ENCODE data around the gene NKX2-2. TPM values are rescaled to one million over a fixed set of nuclear protein-coding genes. Genes with fewer than 3 reads are reported as not detected.

NKX2-2 gene
- total RNA-seq, 1 experiment from 2014 or later: not detected

GRCh38 chr20:21550587-21550986 lies 36.7 kb upstream of the NKX2-2 start:
- no peak overlapping the region for H3K27ac Mint-ChIP-seq (ENCODE audit: unreplicated experiment)

DNA sequence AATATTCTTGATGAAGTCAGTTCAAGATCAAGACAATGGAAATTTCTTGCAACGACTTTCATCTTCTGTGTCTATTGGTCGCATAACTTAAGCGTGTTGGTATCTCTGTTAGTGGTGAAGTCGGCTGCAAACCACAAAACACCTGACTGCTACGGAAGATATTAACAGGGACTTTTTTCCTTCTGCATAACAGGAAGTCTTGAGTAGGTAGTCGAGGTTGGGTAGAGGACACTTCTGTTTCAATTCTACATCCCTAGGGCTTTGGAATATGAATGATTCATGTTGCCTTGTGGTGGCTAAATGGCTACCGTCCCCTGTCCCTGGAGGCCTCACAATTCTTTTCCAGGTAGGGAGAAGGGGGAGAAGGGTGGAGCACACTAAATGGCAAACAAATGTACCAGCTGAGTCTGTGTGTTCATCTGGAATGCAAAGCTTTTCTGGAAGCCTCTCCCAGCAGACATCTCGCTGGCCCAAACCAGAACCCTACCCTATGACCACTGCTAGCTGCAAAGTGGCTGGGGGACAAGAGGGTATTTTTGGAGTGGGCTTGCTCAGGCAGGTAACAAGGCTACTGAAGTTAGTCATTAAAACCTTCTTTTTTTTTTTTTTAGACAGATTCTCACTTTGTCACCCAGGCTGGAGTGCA lies 34.6 kb upstream of the NKX2-2 start:
- no peak for DNase-seq
- Mint-ChIP-seq H3K27me3 (ENCODE audit: unreplicated experiment) (no peaks in the 10 kb centered on the region), H3K4me3 (ENCODE audit: low read depth, unreplicated experiment) (no peak overlapping the region), H3K27ac (ENCODE audit: unreplicated experiment) (no peak overlapping the region), H3K4me1 (ENCODE audit: low read depth, unreplicated experiment) (no peaks in the 10 kb centered on the region), H3K36me3 (ENCODE audit: insufficient read depth, unreplicated experiment) (no peaks in the 10 kb centered on the region), H3K9me3 (ENCODE audit: low read depth, unreplicated experiment) (no peaks in the 10 kb centered on the region)
- no TSS peak for BruUV-seq (replicated peaks)
- CTCF ChIA-PET: no interaction called here
- intact Hi-C loops (cut with micrococcal nuclease; ENCODE audit: unreplicated experiment): no loop called here
- TF ChIP-seq, protein P1, sequence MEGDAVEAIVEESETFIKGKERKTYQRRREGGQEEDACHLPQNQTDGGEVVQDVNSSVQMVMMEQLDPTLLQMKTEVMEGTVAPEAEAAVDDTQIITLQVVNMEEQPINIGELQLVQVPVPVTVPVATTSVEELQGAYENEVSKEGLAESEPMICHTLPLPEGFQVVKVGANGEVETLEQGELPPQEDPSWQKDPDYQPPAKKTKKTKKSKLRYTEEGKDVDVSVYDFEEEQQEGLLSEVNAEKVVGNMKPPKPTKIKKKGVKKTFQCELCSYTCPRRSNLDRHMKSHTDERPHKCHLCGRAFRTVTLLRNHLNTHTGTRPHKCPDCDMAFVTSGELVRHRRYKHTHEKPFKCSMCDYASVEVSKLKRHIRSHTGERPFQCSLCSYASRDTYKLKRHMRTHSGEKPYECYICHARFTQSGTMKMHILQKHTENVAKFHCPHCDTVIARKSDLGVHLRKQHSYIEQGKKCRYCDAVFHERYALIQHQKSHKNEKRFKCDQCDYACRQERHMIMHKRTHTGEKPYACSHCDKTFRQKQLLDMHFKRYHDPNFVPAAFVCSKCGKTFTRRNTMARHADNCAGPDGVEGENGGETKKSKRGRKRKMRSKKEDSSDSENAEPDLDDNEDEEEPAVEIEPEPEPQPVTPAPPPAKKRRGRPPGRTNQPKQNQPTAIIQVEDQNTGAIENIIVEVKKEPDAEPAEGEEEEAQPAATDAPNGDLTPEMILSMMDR (IDR thresholded peaks at IDR 0.05; ENCODE audit: unreplicated experiment): no peak

More at GRCh38 chr20:21550587-21550986, 36.7 kb upstream of the NKX2-2 start:
- Mint-ChIP-seq H3K4me1 (ENCODE audit: low read depth, unreplicated experiment) (no peaks in the 10 kb centered on the region), H3K9me3 (ENCODE audit: low read depth, unreplicated experiment) (no peaks in the 10 kb centered on the region), H3K27me3 (ENCODE audit: unreplicated experiment) (peaks cover 14% of the 10 kb centered on the region), H3K4me3 (ENCODE audit: low read depth, unreplicated experiment) (no peak overlapping the region), H3K36me3 (ENCODE audit: insufficient read depth, unreplicated experiment) (no peaks in the 10 kb centered on the region)
- no TSS peak for BruUV-seq (replicated peaks)
- TF ChIP-seq, protein P1 (IDR thresholded peaks at IDR 0.05; ENCODE audit: unreplicated experiment): no peak
- intact Hi-C loops (cut with micrococcal nuclease; ENCODE audit: unreplicated experiment): no loop called here
- DNase-seq: no peak
- CTCF ChIA-PET: no interaction called here

- intact Hi-C loops (cut with micrococcal nuclease; ENCODE audit: unreplicated experiment): no loop called here
- Mint-ChIP-seq H3K36me3 (ENCODE audit: insufficient read depth, unreplicated experiment) (no peaks in the 10 kb centered on the region), H3K27ac (ENCODE audit: unreplicated experiment) (no peak overlapping the region), H3K4me3 (ENCODE audit: low read depth, unreplicated experiment) (no peak overlapping the region), H3K4me1 (ENCODE audit: low read depth, unreplicated experiment) (no peaks in the 10 kb centered on the region), H3K27me3 (ENCODE audit: unreplicated experiment) (no peaks in the 10 kb centered on the region), H3K9me3 (ENCODE audit: low read depth, unreplicated experiment) (no peaks in the 10 kb centered on the region)
- CTCF ChIA-PET: no interaction called here
- no peak for DNase-seq
- BruUV-seq (replicated peaks): no TSS peak
- TF ChIP-seq, protein P1 (IDR thresholded peaks at IDR 0.05; ENCODE audit: unreplicated experiment): no peak
Observed at GRCh38 chr20:21546355-21546754, 32.5 kb upstream of the NKX2-2 start.

GRCh38 chr20:21539512-21539911 lies 25.6 kb upstream of the NKX2-2 start:
- Mint-ChIP-seq H3K36me3 (ENCODE audit: insufficient read depth, unreplicated experiment) (no peaks in the 10 kb centered on the region), H3K9me3 (ENCODE audit: low read depth, unreplicated experiment) (no peaks in the 10 kb centered on the region), H3K27me3 (ENCODE audit: unreplicated experiment) (peaks cover 10% of the 10 kb centered on the region), H3K27ac (ENCODE audit: unreplicated experiment) (no peak overlapping the region), H3K4me3 (ENCODE audit: low read depth, unreplicated experiment) (no peak overlapping the region), H3K4me1 (ENCODE audit: low read depth, unreplicated experiment) (no peaks in the 10 kb centered on the region)
- CTCF ChIA-PET: no interaction called here
- TF ChIP-seq, protein P1 (IDR thresholded peaks at IDR 0.05; ENCODE audit: unreplicated experiment): no peak
- no TSS peak for BruUV-seq (replicated peaks)
- intact Hi-C loops (cut with micrococcal nuclease; ENCODE audit: unreplicated experiment): no loop called here
- no peak for DNase-seq

All from Calu3 (cell line).